ENCODE results near the gene IKBKG.

GRCh38 chrX:154596290-154596929, 49.0 kb downstream of the IKBKG start:
- no peak for TF ChIP-seq POLR2AphosphoS5 (IDR thresholded peaks at IDR 0.05; ENCODE audit: low read depth, low read length)
- TF ChIP-seq CTCF (IDR thresholded peaks at IDR 0.05), result no peak
- no peak for TF ChIP-seq ELF1 (IDR thresholded peaks at IDR 0.05)
- no peak for TF ChIP-seq EP300 (IDR thresholded peaks at IDR 0.05; ENCODE audit: borderline replicate concordance in 1 of 2, low read depth in 1 of 2, low read length in 1 of 2)
- no peak for TF ChIP-seq CHD2 (IDR thresholded peaks at IDR 0.05; ENCODE audit: low read length, partially characterized antibody)
- no peak for TF ChIP-seq SIN3A (IDR thresholded peaks at IDR 0.05; ENCODE audit: borderline replicate concordance, low read depth, low read length)
- TF ChIP-seq GATA2 (CRISPR knock-in tag; IDR thresholded peaks at IDR 0.05), result no peak
- TF ChIP-seq RXRA (IDR thresholded peaks at IDR 0.05; ENCODE audit: borderline replicate concordance, low read depth), result no peak
- no peak for TF ChIP-seq GABPA (IDR thresholded peaks at IDR 0.05; ENCODE audit: low read depth)
- TF ChIP-seq USF1 (IDR thresholded peaks at IDR 0.05; ENCODE audit: borderline replicate concordance, low read depth), result no peak
- TF ChIP-seq, protein P1, sequence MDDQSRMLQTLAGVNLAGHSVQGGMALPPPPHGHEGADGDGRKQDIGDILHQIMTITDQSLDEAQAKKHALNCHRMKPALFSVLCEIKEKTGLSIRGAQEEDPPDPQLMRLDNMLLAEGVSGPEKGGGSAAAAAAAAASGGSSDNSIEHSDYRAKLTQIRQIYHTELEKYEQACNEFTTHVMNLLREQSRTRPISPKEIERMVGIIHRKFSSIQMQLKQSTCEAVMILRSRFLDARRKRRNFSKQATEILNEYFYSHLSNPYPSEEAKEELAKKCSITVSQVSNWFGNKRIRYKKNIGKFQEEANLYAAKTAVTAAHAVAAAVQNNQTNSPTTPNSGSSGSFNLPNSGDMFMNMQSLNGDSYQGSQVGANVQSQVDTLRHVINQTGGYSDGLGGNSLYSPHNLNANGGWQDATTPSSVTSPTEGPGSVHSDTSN (IDR thresholded peaks at IDR 0.05), result no peak
- no peak for TF ChIP-seq MAX (IDR thresholded peaks at IDR 0.05; ENCODE audit: low read depth)
- TF ChIP-seq RFX5 (IDR thresholded peaks at IDR 0.05; ENCODE audit: low read length), result no peak
- TF ChIP-seq FOSL2 (IDR thresholded peaks at IDR 0.05; ENCODE audit: borderline replicate concordance, low read depth), result no peak

Measured in SK-N-SH (cell line).